NCI-H1930 (cell line): Measurements from ENCODE around the gene MAML3.

Source experiments
- DNase-seq, 2 experiments: peaks; one replicate each; lab custom pipeline; 2025; lab: John Stamatoyannopoulos, UW

Gene MAML3

DNA sequence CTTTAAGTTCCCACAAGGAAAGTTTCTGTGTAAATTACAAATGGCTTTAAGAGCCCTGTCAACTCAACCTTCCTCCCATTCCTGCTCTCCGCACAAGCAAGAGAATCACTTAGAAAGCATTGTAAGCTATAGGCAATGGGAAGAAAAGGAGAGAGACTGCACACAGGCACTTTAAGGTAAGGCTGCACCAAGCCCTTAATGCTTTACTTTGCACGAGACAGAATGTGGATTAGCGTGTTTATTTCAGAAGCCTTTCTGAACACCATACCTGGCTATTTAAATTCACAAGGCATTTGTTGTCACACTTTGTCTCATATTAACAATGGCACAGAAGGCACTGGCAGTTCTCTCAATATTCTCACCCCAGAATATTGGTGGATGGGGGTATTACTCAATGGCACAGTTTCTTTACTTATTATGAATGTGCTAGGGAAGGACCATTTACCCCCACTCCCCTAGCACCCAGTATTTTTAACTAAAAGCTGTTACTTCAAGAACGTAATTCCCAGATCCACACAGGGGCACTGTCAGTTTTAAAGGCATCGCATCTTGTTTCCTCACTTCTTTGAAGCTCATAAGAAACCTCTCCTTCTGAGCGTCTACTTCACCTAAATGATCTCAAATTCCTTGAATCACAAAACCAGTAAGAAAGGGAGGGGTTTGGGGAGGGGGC lies 150.0 kb downstream of the MAML3 start:
- peak in 1 of 2 experiments; percentile 39 for DNase-seq

DNA sequence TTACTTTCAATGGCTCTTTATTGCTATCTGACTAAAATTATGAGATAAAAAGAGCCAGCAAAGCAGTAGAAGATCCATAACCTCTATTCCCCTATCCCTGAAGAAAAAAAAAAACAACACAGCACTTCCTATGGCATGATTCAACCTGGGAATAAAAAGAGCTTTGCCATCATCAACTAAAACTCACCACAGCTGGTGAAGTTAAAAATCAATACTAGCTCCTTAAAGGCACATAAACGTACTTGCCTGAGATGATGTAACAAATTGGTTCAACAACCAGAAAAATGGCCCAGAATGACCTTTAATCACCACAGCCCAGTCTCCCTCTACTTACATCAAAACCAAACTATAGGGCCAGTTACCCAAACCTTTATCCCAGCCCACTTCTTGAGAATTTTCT lies 153.8 kb downstream of the MAML3 start:
- no peak for DNase-seq

DNA sequence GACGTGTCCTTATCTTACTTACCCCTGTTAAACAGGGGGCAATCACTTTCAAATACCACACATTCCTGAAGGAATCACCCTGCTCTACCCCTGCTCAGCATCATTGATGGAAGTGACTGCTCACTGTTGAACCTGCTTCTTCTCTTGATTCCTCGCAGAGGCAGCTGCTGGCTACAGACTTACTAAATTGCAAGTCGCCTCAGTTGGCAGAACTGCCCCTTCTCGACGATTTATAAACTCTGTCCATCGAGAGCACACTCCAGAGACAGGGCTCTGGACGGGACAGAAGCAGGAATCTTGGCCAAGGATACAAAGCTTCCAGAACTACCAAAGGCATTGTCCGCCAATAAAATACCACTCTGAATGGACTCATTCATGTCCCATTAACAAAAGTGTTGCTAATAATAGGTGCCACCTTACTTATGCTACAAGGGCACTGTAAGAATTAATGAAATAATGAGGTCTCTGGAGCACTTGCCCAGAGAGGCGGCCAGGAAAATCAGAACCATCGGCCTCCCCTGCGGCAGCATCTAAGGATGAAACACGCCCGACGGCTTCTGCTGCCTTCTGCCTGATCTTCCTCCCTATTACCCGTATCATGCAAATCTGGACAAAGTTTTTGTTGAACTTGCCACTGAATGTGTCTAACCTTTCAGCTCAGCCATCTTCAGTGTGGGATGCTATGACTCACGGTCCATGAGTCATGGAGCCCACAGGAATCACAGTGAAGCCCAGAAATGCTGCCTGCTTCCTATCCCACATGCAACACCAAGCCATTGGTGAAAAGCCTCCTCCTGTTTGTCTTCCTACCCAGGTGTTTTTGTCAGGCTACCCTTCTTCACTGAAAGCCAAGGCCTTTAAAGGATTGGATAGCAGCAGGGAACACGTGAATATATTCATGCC lies 164.9 kb downstream of the MAML3 start:
- DNase-seq: no peak

GRCh38 chr4:139987502-139987850 lies 166.5 kb downstream of the MAML3 start:
- no peak for DNase-seq

GRCh38 chr4:139986689-139987501 lies 167.1 kb downstream of the MAML3 start:
- DNase-seq: peak; percentile 69 to 73

DNA sequence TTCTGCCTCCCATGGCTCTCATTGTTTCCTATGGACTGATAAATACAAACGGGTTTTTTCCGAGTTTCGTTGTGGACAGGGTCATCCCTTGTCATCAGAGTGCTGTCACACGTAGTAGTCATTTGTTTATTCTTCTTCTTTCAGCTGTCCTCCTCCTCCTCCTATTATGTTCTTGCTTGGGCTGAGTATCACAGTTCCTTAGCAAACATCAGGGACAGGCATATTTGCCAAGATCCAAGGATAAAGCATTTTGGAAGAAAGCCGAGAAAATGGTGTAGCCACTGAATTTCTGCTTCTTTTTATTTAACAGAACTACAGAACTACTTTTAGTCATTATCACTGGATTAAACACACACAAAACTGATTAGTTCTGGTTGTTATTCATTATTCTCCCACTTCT lies 167.9 kb downstream of the MAML3 start:
- DNase-seq: no peak

DNA sequence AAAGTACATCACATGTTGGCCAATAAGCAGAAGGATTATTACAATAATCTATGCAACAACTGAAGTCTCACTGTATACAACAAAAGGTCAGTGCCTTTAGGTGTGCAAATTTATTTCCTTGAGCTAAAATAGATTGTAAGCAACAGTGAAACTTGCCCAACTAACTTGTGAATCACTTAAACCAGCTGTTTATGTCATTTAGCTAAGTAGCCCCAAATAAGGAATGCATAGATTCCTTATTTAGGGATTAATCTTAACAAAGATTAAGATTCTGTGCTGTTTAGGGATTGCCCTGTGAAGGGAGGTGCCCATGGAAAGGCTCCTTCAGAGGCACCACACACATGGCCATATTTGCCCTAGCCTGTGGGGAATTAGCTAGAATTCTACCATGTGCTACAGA lies 168.6 kb downstream of the MAML3 start:
- no peak for DNase-seq

DNA sequence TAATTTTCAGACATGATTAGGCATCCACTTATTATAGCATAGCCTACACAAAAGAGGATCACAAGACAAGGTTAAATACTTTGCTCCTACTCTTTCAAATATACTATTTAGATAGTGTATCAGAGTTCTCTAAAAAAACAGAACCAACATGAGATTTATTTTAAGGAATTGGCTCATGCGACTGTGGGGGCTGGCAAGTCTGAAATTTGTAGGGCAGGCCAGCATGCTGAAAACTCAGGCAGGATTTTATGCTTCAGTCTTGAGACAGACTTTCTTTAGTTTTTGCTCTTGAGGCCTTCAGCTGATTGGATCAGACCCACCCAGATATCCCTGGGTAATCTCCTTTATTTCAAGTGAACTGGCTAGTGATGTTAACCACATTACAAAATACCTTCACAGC lies 169.5 kb downstream of the MAML3 start:
- no peak for DNase-seq

DNA sequence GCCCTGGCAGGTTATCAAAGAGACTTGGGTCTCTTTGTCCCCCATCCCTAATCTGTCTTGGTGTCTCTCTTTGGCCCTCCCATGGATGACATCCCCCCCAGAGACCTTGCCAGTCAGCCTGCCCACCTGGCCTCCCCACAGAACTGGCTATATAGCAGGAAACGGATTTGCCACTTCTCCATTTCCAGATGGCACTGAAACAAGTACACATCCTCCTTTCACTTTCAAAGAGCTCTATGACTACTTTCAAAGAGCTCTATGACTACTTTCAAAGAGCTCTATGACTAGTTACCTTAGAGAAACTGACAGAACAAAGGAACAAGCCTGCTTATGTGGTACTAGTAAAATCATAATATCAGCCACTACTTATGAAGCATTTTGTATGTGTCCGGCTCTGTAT lies 175.3 kb downstream of the MAML3 start:
- DNase-seq: no peak

DNA sequence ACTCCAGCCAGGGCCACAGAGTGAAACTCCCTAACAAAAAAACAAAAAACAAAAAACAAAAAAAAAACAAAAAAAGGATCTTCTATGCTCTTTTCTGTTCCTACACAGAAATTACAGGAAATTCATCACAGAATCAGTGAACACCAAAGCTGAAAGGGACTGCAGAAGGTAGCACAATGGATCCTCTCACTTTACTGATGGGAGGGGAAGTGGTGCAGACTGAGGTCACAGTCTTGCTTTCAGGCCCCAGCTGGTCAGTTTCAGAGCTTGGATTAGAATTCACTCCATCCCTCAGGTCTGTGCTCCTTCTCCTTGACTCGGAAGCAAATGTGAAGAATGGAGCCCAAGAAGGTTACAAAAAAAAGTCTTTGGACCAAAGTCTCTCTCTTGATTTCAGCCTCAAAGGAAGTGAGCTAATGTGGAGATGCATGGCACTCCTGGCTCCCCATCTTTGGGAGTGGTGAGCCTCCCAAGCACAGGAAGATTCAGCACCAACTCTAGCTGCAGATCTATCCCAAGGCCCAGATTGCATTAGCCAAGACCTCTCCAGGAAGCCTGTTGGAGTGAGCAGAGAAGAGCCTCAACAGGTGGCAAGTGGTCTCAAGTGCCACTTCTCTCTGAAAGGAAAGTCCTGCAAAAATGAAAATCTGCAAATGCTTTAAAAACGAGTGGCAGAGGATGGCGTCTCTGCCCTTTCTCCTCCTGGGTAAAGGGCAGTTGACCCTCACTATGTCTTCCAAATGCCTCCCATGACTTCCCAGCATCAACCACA lies 176.0 kb downstream of the MAML3 start:
- no peak for DNase-seq

GRCh38 chr4:139975830-139976272 lies 178.1 kb downstream of the MAML3 start:
- no peak for DNase-seq

DNA sequence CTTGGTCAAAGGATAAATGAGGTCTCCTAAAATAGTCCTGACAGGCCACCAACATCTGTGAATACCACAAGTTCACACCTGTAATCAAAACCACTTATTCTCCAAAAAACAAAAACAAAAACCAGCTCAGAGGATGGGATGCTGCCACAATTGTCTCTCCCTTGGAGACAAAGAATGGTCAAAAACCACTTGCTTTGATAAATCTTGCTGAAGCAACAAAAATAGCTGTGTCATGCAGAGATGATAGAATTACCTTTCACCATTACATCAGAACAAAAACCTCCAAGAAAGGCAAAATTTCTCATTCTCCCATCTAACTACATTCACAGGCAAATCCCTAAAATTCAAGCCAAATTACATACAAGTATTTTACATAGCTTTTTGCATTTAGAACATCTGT lies 180.4 kb downstream of the MAML3 start:
- no peak for DNase-seq

GRCh38 chr4:139973015-139973414 lies 181.0 kb downstream of the MAML3 start:
- DNase-seq: no peak

- DNase-seq: no peak
These were observed 181.7 kb downstream of the MAML3 start for GRCh38 chr4:139972305-139972704.

GRCh38 chr4:139971111-139971510 lies 182.9 kb downstream of the MAML3 start:
- no peak for DNase-seq

- DNase-seq: no peak
These were observed 184.2 kb downstream of the MAML3 start for GRCh38 chr4:139969635-139970266.

GRCh38 chr4:139968831-139969230 lies 185.2 kb downstream of the MAML3 start:
- no peak for DNase-seq

DNA sequence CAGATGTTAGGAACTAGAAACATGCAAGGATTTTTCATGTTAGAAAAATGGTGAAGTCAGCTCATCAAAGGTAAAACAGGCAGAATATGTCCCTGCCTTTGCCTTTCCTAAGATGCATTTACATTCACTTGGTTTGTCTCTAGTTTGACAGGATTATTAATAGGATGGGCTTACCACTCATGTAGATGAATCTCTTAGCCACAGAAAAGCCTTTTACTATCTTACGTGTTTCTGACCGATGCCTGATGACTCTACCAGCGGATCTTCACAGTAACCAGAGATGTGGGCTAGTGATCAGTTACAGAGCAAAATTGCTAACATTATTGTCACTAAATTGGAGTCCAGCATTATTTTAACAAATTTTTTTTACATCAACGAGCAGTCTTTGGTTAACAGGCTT lies 187.6 kb downstream of the MAML3 start:
- DNase-seq: no peak

GRCh38 chr4:139965789-139966188 lies 188.2 kb downstream of the MAML3 start:
- DNase-seq: no peak

DNA sequence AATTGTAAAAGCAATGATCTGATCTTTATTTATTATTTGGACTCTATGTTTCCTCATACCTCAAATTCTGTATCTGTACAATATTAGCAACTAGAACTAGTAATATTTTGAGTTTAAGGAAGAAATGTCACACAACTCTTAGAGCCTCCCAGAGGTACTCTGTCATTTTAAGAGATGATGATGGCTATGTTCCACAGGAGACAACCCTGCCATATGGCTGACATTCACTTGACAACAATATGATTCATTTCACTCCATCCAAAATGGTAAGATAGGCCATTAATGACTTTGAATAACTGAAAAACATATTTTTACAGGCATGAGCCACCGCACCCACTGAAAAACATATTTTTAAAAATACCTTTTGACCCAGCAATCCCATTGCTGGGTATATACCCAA lies 190.3 kb downstream of the MAML3 start:
- no peak for DNase-seq

- no peak for DNase-seq
These were observed 191.8 kb downstream of the MAML3 start for GRCh38 chr4:139962130-139962684.
